Measurements from ENCODE around the gene ADGRL4.
A peak's percentile ranks its signal among the peaks of the same experiment; 100 is the strongest.

The ADGRL4 gene

GRCh38 chr1:79006564-79006963 lies at the start of gene ADGRL4:
TSS of gene ADGRL4 (minus strand) at chr1:79006730. CDS start at chr1:79006654, 76 bp downstream.
- DNase-seq = no peak

- DNase-seq = no peak
Observed at GRCh38 chr1:79055856-79056255, 49.3 kb upstream of the ADGRL4 start.

DNA sequence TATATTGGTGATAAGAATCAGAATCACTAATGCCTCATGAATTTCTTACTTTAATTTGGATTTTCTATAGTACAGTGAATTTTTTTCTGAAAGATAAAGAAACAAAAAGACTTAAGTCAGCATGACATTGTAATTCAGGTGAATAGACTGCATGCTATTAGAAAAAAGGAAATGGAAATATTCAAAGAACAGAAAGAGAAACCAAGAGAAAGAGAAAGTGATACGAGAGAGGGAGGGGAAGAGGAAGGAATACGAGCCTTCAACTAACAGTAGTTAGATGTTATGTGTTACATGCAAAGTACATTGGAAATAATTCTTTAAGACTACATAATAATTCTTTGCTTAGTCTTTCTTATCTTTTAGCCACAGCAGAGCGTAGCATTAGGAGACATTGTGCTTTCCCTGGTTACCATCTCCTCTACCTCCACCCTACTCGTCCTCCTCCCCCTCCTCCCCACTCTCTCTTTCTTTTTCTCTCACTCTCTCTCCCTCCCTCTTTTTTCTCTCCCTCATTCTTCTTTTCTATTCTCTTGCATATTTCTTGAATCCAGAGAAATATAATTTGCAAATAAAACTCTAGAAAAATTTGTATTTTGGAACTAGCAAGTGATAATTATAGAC lies 46.4 kb upstream of the ADGRL4 start:
- DNase-seq = no peak

GRCh38 chr1:79044974-79045650 lies 38.6 kb upstream of the ADGRL4 start:
- peak; percentile 2 for DNase-seq

GRCh38 chr1:79043506-79043905 lies 37.0 kb upstream of the ADGRL4 start:
- no peak for DNase-seq

DNA sequence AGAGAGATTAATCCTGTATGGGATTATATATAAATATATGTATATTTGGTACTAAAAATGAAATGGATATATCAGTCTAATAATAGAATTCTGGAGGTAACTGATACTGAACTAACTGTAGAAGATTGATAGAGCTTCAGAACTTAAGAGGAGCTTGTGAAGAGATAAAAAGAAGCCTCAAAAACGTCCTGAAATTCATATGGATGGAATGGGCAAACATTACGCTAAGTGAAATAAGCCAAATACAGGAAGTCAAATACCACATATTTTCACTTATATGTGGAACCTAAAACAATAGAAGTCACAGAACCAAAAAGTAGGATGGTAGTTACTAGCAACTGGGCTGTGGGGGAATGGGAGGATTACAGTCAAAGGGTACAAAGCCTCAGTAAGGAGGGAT lies 36.0 kb upstream of the ADGRL4 start:
- DNase-seq = no peak

DNA sequence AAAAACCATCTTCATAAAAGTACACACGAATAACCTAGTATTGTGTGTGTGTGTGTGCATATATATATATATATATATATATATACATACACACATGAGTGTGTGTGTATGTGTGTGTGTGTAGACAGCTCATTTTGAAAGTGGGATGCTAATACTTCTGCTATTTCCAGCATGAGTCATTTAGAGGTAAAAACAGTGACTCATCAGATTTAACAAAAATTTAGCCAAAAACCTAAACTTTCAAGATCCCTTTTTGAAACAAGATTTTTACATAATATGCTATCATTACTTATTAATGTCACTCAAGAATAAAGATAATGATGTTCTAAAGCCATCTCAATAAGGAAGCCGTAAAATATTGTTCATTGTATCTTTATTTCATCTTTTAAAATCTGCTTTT lies 35.6 kb upstream of the ADGRL4 start:
- peak; percentile 59 for DNase-seq

DNA sequence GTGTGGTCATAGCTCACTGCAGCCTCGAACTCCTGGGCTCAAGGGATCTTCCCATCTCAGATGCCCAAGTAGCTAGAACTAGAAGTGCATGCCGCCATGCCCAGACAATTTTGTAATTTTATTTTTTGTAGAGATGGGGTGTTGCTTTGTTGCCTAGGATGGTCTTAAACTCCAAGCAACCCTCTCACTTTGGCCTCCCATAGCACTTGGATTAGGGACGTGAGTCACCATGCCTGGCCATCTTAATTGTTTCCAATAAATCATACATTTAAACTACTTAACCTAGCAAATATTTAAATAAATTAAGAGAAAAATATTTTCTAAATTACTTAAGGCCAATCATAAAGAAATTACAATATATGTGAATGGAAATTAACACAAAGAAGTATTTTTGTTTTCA lies 35.1 kb upstream of the ADGRL4 start:
- DNase-seq = no peak

GRCh38 chr1:79040424-79041082 lies 34.0 kb upstream of the ADGRL4 start:
- peak; percentile 68 for DNase-seq

GRCh38 chr1:79037085-79037484 lies 30.6 kb upstream of the ADGRL4 start:
- DNase-seq = no peak

GRCh38 chr1:79012500-79012899 lies 6.0 kb upstream of the ADGRL4 start:
- DNase-seq = no peak

GRCh38 chr1:79010589-79010988 lies 4.1 kb upstream of the ADGRL4 start:
- no peak for DNase-seq

- no peak for DNase-seq
Observed at GRCh38 chr1:79005945-79006344, 585 bp downstream of the ADGRL4 start.

- DNase-seq = no peak
Observed at GRCh38 chr1:79004916-79005315, 1.6 kb downstream of the ADGRL4 start.

GRCh38 chr1:78996791-78997190 lies 9.7 kb downstream of the ADGRL4 start:
- no peak for DNase-seq

- DNase-seq = no peak
Observed at GRCh38 chr1:78987042-78987441, 19.5 kb downstream of the ADGRL4 start.

DNA sequence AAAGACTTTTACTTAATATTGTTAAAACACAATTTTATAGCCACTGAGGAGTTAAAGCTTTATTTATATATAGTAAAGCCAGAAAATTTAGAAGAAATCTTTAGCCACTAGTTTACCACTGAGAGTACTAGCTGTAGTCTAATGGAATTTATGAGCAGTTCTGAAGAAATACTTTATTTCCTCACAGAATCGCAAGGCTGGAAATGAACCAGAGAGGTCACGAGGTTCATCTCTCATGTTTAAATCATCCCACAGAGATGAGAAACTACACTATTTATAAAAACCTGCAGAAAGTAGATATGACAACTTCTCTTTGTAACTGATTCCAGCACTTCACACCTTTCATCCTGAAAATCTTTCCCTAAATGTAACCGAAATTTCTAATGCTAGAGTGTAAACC lies 26.0 kb downstream of the ADGRL4 start:
- no peak for DNase-seq

- no peak for DNase-seq
Observed at GRCh38 chr1:78972723-78973122, 33.8 kb downstream of the ADGRL4 start.

DNA sequence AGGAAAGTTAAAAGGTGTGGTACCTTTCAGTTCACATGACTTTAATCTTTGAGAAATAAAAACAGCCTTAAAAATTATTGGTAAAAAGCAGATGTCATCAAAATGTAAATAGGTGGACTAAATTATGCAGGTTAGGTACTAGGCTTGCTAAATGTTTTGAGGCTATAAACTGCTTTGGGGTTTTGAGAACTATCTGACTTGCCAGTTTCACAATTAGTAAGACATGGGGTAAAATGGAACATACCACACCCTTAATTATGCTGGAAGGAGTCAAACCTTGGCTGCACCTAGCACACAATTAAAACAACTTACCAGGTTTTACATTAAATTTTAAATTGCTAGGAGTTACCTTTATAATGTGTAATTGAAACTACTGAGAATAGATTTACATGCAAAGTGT lies 39.4 kb downstream of the ADGRL4 start:
- peak; percentile 21 for DNase-seq

GRCh38 chr1:78958711-78959110 lies 47.8 kb downstream of the ADGRL4 start:
- no peak for DNase-seq

DNA sequence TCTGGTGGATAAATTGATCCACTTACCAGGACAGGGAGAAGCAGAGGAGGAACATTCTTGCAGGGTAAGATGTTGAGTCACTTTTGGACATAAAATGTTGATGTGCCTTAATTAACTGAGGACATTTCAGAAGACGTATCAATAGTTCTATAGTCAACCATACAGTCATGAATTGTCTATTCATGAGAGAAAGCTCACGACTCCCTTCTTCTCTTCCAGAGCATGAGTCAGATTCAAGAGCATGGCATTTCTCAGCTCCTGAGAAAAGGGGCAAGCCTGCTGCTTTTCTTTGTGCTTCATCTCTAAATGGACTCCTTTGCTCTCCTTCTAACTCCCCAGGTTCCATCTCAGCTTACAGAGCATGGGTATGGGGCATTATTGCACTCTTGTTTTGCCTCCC lies 55.7 kb downstream of the ADGRL4 start:
- no peak for DNase-seq

GRCh38 chr1:78949227-78949626 lies 57.3 kb downstream of the ADGRL4 start:
- no peak for DNase-seq

DNA sequence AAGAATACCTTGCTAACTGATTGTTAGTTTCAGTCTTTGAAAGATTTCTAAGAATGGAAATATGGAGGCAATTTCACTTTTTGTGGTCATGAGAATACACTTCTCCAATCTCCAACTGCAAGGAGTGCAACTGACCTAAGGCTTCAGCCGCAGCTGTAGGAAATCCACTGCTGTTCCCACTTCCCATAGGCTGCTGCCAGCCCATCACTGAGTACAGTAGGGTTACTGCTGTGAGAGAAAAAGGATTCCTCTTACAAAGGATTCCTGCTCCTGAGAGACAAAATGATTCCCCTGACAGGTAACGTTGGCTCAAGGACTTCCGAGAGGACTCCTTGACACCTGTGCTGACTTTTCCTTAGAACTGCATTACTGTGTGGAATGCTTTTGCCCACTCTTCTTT lies 87.4 kb downstream of the ADGRL4 start:
- no peak for DNase-seq

- DNase-seq = no peak
Observed at GRCh38 chr1:78918157-78918556, 88.4 kb downstream of the ADGRL4 start.

All from activated CD4-positive, alpha-beta T cell treated with anti-CD3 and anti-CD28 coated beads, Interleukin-2, Interleukin-6, amounts not matched to agents 100 ng/mL and 50 ng/mL, durations not matched to agents 16 hours and 8 hours (primary cell).